HepG2 (cell line): Measurements from ENCODE around the gene JPH4. TPM values are rescaled to one million over a fixed set of nuclear protein-coding genes. Genes with fewer than 3 reads are reported as not detected.
A peak's percentile ranks its signal among the peaks of the same experiment; 100 is the strongest.

Experiments used
- CREB1 ChIP-seq, 2 experiments: fragments of 450-650 bp in 1 of 2; IDR thresholded peaks; 2 replicates each; pipeline ENCODE4 v1.6.1; 2016 to 2017; ENCODE audit warnings: control low read depth in 1 of 2, mild to moderate bottlenecking in 1 of 2, missing compliant biosample characterization in 1 of 2, missing genetic modification characterization in 1 of 2
- GATAD2A ChIP-seq: IDR thresholded peaks from 2 replicates; pipeline ENCODE4 v1.6.1; 2016
- GTF3A ChIP-seq: sonication (generic); formaldehyde crosslinking; conservative IDR thresholded peaks from 2 replicates; pipeline ENCODE4 v1.4.0; 2020; ENCODE audit warnings: mild to moderate bottlenecking, missing genetic modification reagents
- HBP1 ChIP-seq: IDR thresholded peaks from 2 replicates; pipeline ENCODE4 v1.6.1; 2016; ENCODE audit warnings: low read depth, control low read depth
- HNF4A ChIP-seq: sonication (generic); formaldehyde crosslinking; IDR thresholded peaks from 2 replicates; pipeline ENCODE4 v1.4.0; 2020; ENCODE audit warnings: missing genetic modification reagents
- MAFG ChIP-seq: sonication (generic); formaldehyde crosslinking; IDR thresholded peaks from 2 replicates; pipeline ENCODE4 v1.5.1; 2020; ENCODE audit warnings: mild to moderate bottlenecking, missing genetic modification reagents
- NBN ChIP-seq: fragments of 450-650 bp; conservative IDR thresholded peaks from 2 replicates; pipeline ENCODE4 v1.6.1; 2017
- NFYC ChIP-seq: IDR thresholded peaks from 2 replicates; pipeline ENCODE4 v1.6.1; 2016; ENCODE audit warnings: missing genetic modification reagents, missing compliant biosample characterization
- NPAS2 ChIP-seq: sonication (generic); formaldehyde crosslinking; IDR thresholded peaks from 2 replicates; pipeline ENCODE4 v1.8.0; 2022; ENCODE audit warnings: mild to moderate bottlenecking, missing genetic modification reagents, borderline replicate concordance
- PAXIP1 ChIP-seq: sonication (generic); formaldehyde crosslinking; conservative IDR thresholded peaks from 2 replicates; pipeline ENCODE4 v1.4.0; 2020; ENCODE audit warnings: mild to moderate bottlenecking, missing genetic modification reagents, moderate library complexity
- RBAK ChIP-seq: sonication (generic); formaldehyde crosslinking; IDR thresholded peaks from 2 replicates; pipeline ENCODE4 v1.5.1; 2020; ENCODE audit warnings: mild to moderate bottlenecking, missing genetic modification reagents
- SIN3A ChIP-seq: IDR thresholded peaks from 2 replicates; pipeline ENCODE4 v1.6.1; 2011; ENCODE audit warnings: low read depth, mild to moderate bottlenecking, control low read depth, low read length, borderline replicate concordance
- SMYD3 ChIP-seq: sonication (generic); formaldehyde crosslinking; IDR thresholded peaks from 2 replicates; pipeline ENCODE4 v1.8.1; 2023; ENCODE audit warnings: mild to moderate bottlenecking, missing genetic modification reagents
- TRIM24 ChIP-seq: sonication (generic); formaldehyde crosslinking; IDR thresholded peaks from 2 replicates; pipeline ENCODE4 v1.8.0; 2022; ENCODE audit warnings: mild to moderate bottlenecking, missing genetic modification reagents
- ZBTB20 ChIP-seq: sonication (generic); formaldehyde crosslinking; IDR thresholded peaks from 2 replicates; pipeline ENCODE4 v1.8.1; 2023; ENCODE audit warnings: missing genetic modification reagents, low read depth, mild to moderate bottlenecking, borderline replicate concordance
- ZBTB34 ChIP-seq: sonication (generic); formaldehyde crosslinking; IDR thresholded peaks from 2 replicates; pipeline ENCODE4 v1.8.0; 2022; ENCODE audit warnings: mild to moderate bottlenecking, missing genetic modification reagents
- ZMAT3 ChIP-seq: sonication (generic); formaldehyde crosslinking; conservative IDR thresholded peaks from 2 replicates; pipeline ENCODE4 v1.7.0; 2021; ENCODE audit warnings: missing genetic modification reagents
- ZMYM2 ChIP-seq: sonication (generic); formaldehyde crosslinking; IDR thresholded peaks from 2 replicates; pipeline ENCODE4 v1.8.0; 2022; ENCODE audit warnings: mild to moderate bottlenecking, missing genetic modification reagents
- ZNF124 ChIP-seq: sonication (generic); formaldehyde crosslinking; IDR thresholded peaks from 2 replicates; pipeline ENCODE4 v1.4.0; 2020; ENCODE audit warnings: missing genetic modification reagents
- ZNF382 ChIP-seq: sonication (generic); formaldehyde crosslinking; IDR thresholded peaks from 2 replicates; pipeline ENCODE4 v1.5.0; 2020; ENCODE audit warnings: missing genetic modification reagents, mild to moderate bottlenecking, borderline replicate concordance
- ZNF513 ChIP-seq: sonication (generic); formaldehyde crosslinking; conservative IDR thresholded peaks from 2 replicates; pipeline ENCODE4 v1.5.0; 2020; ENCODE audit warnings: missing genetic modification reagents
- ZNF569 ChIP-seq: sonication (generic); formaldehyde crosslinking; IDR thresholded peaks from 2 replicates; pipeline ENCODE4 v1.5.0; 2020; ENCODE audit warnings: mild to moderate bottlenecking, missing genetic modification reagents, moderate library complexity, borderline replicate concordance
- ZNF616 ChIP-seq: sonication (generic); formaldehyde crosslinking; IDR thresholded peaks from 2 replicates; pipeline ENCODE4 v1.5.0; 2020; ENCODE audit warnings: low read depth, mild to moderate bottlenecking, missing genetic modification reagents
- polyA plus RNA-seq, 8 experiments: library from polyadenylated mRNA; depleted of rRNA in 3 of 8; stranded (reverse) in 7 of 8; unstranded in 1 of 8; fragments of >200 nt; fragmentation: Illumina TruSeq in 4 of 8; extraction: Trizol in 4 of 8; gene quantifications; 2 replicates each; pipeline versions ENCODE4 v1.2.1 to v1.2.3, GENCODE V29; 2011 to 2016; ENCODE audit warnings: low read depth in 4 of 8, missing spikeins in 1 of 8, mixed read lengths in 1 of 8; ENCODE audit not compliant: insufficient read depth in 1 of 8
- total RNA-seq, 5 experiments: library from RNA; depleted of rRNA; stranded (reverse); fragments of >200 nt; fragmentation: Illumina TruSeq; extraction: Trizol; gene quantifications; 2 replicates each; pipeline ENCODE4 v1.2.3, GENCODE V29; 2016; ENCODE audit warnings: low read depth in 1 of 5

Gene JPH4
- total and polyA plus RNA-seq, 2 of the 13 experiments (the other 11 are each of a cell fraction or from before 2014, with no cell fraction given) = 0.08 to 0.22 TPM

GRCh38 chr14:23600322-23600707, 21.7 kb upstream of the JPH4 start (continued):
- TF ChIP-seq ZNF616 (CRISPR knock-in tag) (no peak), GTF3A (no peak), ZMYM2 (CRISPR knock-in tag) (no peak), ZNF569 (CRISPR knock-in tag) (no peak), NFYC (CRISPR knock-in tag) (no peak), ZMAT3 (CRISPR knock-in tag) (0 out of 2 replicates have a peak, but pooled peaks have one; percentile 32), SIN3A (no peak), PAXIP1 (0 out of 2 replicates have a peak, but pooled peaks have one; percentile 1), CREB1 (IDR thresholded peaks at IDR 0.05) (no peak), CREB1 (CRISPR knock-in tag; IDR thresholded peaks at IDR 0.05) (no peak), HNF4A (CRISPR knock-in tag) (no peak), NPAS2 (CRISPR knock-in tag) (no peak), TRIM24 (CRISPR knock-in tag) (0 out of 2 replicates have a peak, but pooled peaks have one; percentile 1), ZBTB34 (CRISPR knock-in tag) (peak; percentile 63; the same call in 1 of the 2 replicates), NBN (no peak), HBP1 (0 out of 2 replicates have a peak, but pooled peaks have one; percentile 24), SMYD3 (CRISPR knock-in tag) (no peak), ZBTB20 (CRISPR knock-in tag) (peak; percentile 24; the same call in 1 of the 2 replicates), ZNF124 (CRISPR knock-in tag) (0 out of 2 replicates have a peak, but pooled peaks have one; percentile 12), MAFG (CRISPR knock-in tag) (no peak), ZNF382 (CRISPR knock-in tag) (no peak), RBAK (CRISPR knock-in tag) (0 out of 2 replicates have a peak, but pooled peaks have one; percentile 10), GATAD2A (CRISPR knock-in tag) (no peak), ZNF513 (CRISPR knock-in tag) (no peak)
